Occipital lobe (tissue), 2 donors: Measurements from ENCODE around the gene R3HDML. TPM values are rescaled to one million over a fixed set of nuclear protein-coding genes. Genes with fewer than 3 reads are reported as not detected.
"Not testable (repeated sequence)": the region's sequence is repeated elsewhere in the genome, so short reads cannot be mapped to it uniquely, and the experiment has no call there.

Source experiments
- DNase-seq: peaks from one replicate; lab custom pipeline; 2025; lab: John Stamatoyannopoulos, UW
- total RNA-seq: library from RNA; depleted of rRNA; stranded (reverse); fragments of >200 nt; gene quantifications from one replicate; pipeline ENCODE4 v1.2.3, GENCODE V29; 2014

The R3HDML gene
- total RNA-seq, 1 donor from 2014 or later, result not detected

- no peak for DNase-seq
Observed at GRCh38 chr20:44328428-44328827, 8.4 kb upstream of the R3HDML start.

GRCh38 chr20:44331201-44331600, 5.6 kb upstream of the R3HDML start:
- DNase-seq, result no peak

DNA sequence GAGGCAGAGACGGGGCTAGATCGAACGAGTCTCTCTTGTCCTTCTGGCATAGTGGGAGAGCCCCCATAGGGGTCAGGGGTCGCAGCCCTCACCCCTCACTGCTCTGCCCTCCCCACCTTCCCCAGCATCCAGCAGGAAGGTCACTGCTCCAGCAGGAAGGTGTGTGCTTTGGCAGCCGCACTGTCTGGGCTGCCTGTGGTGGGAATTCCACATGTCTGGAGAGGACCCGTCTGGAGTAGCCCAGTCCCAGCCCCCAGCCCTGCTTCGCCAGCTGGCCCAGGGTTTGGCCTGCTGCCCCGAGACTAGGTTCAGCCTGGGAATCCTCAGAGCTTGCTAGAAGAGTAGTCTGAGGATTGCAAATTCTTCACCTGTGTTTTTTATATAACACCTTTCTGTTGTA, 2.5 kb upstream of the R3HDML start:
- no peak for DNase-seq

GRCh38 chr20:44334709-44335108, 2.1 kb upstream of the R3HDML start:
- no peak for DNase-seq

GRCh38 chr20:44335675-44336074, 1.2 kb upstream of the R3HDML start:
- DNase-seq, result no peak

DNA sequence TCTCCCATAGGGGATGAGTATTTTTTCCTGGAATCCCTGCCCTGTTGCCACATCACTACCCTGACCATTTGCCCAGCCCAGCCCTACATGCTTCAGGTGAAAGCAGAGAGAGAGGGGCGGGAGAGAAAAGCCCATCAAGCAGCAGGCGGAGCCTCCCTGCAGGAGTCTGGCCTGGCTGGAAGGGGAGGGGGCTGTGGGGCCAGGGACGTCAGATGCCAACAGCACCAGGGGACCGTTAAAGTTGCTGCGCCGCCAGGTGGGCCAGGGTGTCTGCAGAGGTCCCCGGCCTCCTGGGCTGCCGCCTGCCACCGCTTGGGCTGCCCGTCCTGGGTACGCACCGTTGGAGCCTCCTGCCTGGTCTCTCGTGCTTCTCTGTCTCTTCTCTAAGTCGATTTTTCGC, 757 bp upstream of the R3HDML start:
- DNase-seq, result no peak

- DNase-seq, result no peak
Observed at GRCh38 chr20:44342248-44342647, 5.4 kb downstream of the R3HDML start.

DNA sequence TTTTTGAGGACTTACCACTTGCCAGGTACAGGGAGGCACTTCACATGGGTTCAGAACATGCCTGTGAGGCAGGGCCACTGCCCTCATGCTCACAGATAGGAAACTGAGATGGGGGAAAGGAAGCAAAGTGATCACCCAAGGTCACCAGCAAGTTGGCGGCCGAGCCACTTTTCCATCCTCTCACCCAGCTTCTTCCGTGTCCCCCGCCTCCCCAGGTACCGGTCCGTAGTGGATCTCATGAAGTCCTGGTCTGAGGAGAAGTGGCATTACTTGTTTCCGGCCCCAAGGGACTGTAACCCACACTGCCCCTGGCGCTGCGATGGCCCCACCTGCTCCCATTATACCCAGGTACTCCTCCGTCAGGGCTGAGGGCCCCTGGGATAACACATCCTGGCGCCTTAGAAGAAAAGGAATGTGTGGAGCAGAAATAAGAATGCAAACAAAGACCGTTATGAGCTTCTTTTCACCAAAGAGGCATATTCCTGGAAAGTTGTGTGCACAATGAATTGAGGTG, 6.4 kb downstream of the R3HDML start:
- no peak for DNase-seq

DNA sequence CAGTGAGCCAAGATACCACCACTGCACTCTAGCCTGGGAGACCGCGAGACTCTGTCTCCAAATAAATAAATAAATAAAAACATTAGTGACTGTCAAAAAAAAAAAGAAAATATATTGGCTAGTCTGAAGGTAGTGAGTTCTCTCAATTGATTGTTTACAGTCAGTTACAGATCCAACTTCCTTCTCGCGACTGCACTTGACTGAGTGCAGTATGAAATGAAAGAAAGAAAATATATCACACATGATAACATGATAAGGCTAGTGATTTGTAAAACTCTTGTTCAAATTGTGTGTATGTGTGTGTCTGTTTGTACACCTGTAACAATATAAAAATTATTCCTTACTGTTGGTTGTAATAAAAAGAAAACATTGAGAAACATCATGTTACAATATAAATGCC, 7.9 kb downstream of the R3HDML start:
- DNase-seq, result no peak

- no peak for DNase-seq
Observed at GRCh38 chr20:44345147-44345546, 8.3 kb downstream of the R3HDML start.

DNA sequence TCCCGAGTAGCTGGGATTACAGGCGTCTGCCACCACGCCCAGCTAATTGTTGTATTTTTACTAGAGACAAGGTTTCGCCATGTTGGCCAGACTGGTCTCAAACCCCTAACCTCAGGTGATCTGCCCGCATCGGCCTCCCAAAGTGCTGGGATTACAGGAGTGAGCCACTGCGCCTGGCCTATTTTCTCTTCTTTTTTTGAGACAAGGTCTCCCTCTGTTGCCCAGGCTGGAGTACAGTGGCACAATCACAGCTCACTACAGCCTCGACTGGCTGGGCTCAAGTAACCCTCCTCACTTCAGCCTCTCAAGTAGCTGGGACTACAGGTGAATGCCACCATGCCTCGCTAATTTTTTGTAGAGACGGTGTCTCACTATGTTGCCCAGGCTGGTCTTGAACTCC, 9.1 kb downstream of the R3HDML start:
- DNase-seq, result not testable (repeated sequence)

DNA sequence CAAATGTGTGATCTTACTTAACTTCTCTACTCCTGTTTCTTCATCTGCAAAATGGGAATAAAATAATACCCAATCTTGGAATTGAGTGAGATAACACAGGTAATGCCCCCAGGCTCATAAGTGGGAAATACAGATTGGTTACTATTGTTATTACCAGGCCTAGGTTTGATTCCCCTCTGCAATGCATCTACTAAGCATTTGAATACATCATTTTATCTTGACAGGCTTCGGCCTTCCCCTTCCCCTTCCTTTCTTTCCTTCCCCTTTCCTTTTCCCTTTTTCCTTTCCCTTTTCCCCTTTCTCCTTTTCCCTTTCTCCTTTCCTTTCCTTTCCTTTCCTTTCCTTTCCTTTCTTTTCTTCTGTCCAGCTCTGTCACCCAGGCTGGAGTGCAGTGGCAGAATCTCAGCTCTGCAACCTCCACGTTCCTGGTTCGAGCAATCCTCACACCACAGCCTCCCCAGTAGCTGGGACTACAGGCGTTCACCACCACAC, 11.4 kb downstream of the R3HDML start:
- DNase-seq, result no peak

DNA sequence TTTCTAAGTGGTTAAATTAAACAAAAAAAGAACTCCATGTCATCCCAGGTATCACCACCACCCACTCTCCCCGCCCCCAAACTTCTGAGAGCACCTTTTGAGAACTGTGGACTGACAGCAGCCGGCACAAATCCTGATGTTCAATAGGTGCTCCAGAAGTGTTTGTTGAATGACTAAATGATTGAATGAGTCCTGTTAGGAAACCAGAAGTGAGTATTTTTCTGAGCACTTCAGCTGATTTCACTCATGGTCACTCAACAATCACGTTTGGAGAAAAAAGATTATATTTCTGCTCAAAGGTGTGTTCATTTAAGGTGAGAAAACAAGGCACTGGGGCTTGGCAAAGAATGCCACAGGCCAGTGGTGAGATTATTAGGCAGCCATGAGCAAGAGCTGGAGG, 12.5 kb downstream of the R3HDML start:
- DNase-seq, result no peak

DNA sequence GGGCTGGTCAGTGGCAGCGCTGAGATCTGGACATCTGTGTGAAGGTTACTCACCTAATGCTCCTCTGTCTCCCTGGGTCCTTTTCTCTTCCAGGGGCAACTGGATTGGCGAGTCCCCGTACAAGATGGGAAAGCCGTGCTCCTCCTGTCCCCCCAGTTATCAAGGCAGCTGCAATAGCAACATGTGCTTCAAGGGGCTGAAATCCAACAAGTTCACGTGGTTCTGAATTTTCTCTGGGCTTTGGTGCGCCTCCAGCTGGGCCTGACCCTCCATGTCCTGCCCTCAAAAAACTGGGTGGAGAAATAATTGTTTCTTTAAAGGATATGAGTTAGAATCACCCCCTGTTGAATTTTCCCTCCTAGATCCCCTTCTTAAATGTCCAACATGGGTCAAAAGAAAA, 13.7 kb downstream of the R3HDML start:
- no peak for DNase-seq

DNA sequence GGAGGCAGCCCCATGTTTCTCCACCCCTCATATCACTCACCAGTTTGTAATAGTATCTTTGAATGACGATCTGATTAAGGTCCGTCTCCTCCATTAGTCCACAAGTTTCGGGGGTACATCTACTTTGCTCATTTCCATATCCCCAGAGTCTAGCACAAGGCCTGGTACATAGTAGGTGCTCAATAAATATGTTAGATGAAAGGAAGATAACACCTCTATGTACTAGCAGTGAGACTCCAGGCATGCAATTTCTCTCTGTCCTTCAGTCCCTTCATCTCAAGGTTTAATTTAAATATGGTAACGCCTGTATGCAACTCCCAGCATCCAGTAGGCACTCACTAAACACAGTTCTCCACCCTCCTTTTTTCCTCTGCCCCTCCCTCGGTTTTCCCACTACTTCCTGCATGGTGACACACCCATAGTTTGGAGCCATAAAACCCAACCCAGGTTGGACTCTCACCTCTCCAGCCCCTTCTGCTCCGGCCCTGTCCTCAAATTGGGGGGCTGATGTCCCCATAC, 18.2 kb downstream of the R3HDML start:
- no peak for DNase-seq

GRCh38 chr20:44355498-44356352, 18.9 kb downstream of the R3HDML start, which contains the start of gene HNF4A:
Gene HNF4A, plus strand, starts transcription at chr20:44355699. Its CDS starts 106 bp downstream, at chr20:44355805.
- no peak for DNase-seq

DNA sequence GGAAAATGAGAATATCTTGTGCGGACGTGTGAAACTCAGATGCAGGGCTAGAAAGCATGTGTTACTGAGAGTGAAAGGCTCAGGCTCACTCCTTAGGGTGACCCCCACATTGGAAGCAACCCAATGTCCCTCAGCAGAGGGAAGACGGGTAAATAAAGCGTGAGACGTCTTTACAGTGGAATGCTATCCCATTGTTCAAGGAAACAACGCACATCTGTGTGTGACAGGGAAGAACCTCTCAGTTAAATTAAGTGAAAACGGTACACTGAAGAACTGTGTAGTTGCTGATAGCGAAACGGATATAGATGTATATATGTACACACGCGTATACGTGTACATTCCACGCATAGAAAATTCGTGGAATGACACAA, 19.5 kb downstream of the R3HDML start:
- DNase-seq, result no peak

- DNase-seq, result no peak
Observed at GRCh38 chr20:44357020-44357419, 20.2 kb downstream of the R3HDML start.

DNA sequence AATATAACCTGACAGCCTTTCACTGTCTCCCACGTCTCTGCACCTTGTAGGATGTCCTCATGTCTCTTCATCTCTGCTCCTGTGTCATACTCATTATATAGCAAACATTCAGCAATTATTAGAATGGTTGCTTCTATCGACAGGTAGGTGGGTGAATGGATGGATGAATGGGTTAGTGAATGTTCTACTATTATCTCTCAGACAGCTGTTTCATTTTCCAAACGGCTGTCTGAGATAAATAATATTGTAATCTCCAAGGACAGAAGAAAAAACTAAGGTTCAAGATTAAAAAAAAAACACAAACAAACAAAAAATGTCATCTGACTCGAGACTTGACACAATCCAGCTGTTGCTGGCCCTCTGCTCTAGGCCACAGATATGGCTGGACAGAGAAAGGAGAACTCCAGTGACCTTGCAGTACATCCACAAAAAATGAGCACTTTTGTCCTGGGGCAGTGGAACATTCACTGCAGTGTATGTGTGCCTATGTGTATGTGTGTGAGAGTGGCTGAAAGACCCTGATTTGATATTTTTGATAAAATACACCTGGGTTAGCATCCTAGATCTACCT, 20.8 kb downstream of the R3HDML start:
- DNase-seq, result no peak

DNA sequence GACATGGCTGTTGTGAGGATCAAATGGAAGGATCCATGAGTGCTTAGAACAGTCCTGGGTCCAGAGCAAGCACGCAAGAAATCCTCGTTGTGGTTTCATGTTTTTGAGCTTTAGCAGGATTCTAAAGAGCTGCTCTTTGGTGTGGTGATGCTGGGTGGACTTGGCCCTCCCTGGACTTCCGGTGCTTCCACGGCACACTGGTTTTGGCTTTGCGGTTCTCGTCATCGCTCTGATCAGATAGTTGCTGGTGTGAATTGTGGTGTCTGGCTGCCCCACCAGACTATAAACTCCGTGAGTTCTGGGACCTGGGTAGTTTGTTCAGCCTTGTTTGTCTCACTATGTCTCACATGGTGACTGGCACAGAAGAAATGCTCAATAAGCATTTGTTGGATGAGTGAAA, 21.9 kb downstream of the R3HDML start:
- no peak for DNase-seq

GRCh38 chr20:44360221-44360620, 23.4 kb downstream of the R3HDML start:
- no peak for DNase-seq

DNA sequence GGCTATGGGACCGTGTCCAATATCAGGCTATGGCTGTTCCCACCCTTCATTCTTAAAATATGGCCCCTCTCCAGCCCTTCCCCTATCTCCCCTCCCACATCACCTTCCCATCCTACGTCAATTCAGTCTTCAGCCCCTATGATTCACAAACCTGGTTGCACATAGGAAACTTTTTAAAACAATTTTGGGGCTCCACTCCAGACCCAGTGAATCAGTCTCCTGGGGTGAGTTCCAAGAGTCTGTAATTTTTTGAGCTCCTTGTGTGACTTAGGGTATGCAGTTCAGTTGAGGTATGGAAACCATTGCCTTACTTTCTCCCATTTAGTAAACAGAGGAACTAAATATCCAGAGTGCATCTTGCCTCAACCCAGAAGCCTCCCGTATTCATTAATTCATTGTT, 24.2 kb downstream of the R3HDML start:
- no peak for DNase-seq
